OCI-LY7 (cell line): ENCODE results near the gene FBXO42.

Source experiments
- CTCF ChIP-seq: fragments of 200-600 bp; sonication (generic); conservative IDR thresholded peaks from 2 replicates; pipeline ENCODE4 v1.5.1; 2014; ENCODE audit warnings: mild to moderate bottlenecking, antibody characterized with exemption, low read length, moderate library complexity, mixed read lengths
- EZH2phosphoT487 ChIP-seq: fragments of 200-600 bp; sonication (generic); IDR thresholded peaks from 2 replicates; pipeline ENCODE4 v1.6.1; 2018; ENCODE audit warnings: low read depth, borderline replicate concordance, mild to moderate bottlenecking, mixed run types, antibody characterized with exemption, low read length, moderate library complexity, mixed read lengths

- TF ChIP-seq CTCF (0 out of 2 replicates have a peak, but pooled peaks have one; percentile 11), EZH2phosphoT487 (no peak)
These were observed 62.3 kb downstream of the FBXO42 start for GRCh38 chr1:16289959-16290358.
